HG02840 (cell line): ENCODE measurements around the gene XRCC5.
"Not testable (repeated sequence)": the region's sequence is repeated elsewhere in the genome, so short reads cannot be mapped to it uniquely, and the experiment has no call there.

Experiments
- ATAC-seq: cut with Tn5 transposase; IDR thresholded peaks from one replicate; pipeline ENCODE4 v1.9.1; 2021; ENCODE audit warnings: mild to moderate bottlenecking, moderate library complexity, moderate number of reproducible peaks; ENCODE audit not compliant: unreplicated experiment, low FRiP score

XRCC5 gene

GRCh38 chr2:216108967-216109921 lies at the start of gene XRCC5:
Gene XRCC5, plus strand, starts transcription at chr2:216109348. Its CDS starts 89 bp downstream, at chr2:216109437.
- ATAC-seq = peak; percentile 61

- no peak for ATAC-seq
Observed at GRCh38 chr2:216064014-216064630, 45.0 kb upstream of the XRCC5 start.

GRCh38 chr2:216064665-216065064 lies 44.5 kb upstream of the XRCC5 start:
- no peak for ATAC-seq

GRCh38 chr2:216066230-216066629 lies 42.9 kb upstream of the XRCC5 start:
- ATAC-seq = no peak

- ATAC-seq = no peak
Observed at GRCh38 chr2:216069028-216069427, 40.1 kb upstream of the XRCC5 start.

GRCh38 chr2:216070195-216070594 lies 39.0 kb upstream of the XRCC5 start:
- ATAC-seq = no peak

GRCh38 chr2:216071111-216071851 lies 37.9 kb upstream of the XRCC5 start:
- no peak for ATAC-seq

- no peak for ATAC-seq
Observed at GRCh38 chr2:216072473-216072872, 36.7 kb upstream of the XRCC5 start.

GRCh38 chr2:216073773-216074172 lies 35.4 kb upstream of the XRCC5 start:
- ATAC-seq = no peak

- ATAC-seq = no peak
Observed at GRCh38 chr2:216074380-216074779, 34.8 kb upstream of the XRCC5 start.

GRCh38 chr2:216074794-216075193 lies 34.4 kb upstream of the XRCC5 start:
- ATAC-seq = no peak

- ATAC-seq = no peak
Observed at GRCh38 chr2:216075510-216076485, 33.4 kb upstream of the XRCC5 start.

GRCh38 chr2:216078776-216079175 lies 30.4 kb upstream of the XRCC5 start:
- no peak for ATAC-seq

- not testable (repeated sequence) for ATAC-seq
Observed at GRCh38 chr2:216080048-216080447, 29.1 kb upstream of the XRCC5 start.

- no peak for ATAC-seq
Observed at GRCh38 chr2:216081012-216081411, 28.1 kb upstream of the XRCC5 start.

GRCh38 chr2:216081487-216082116 lies 27.5 kb upstream of the XRCC5 start, which contains the start of the genes PECR and TMEM169:
Gene PECR, minus strand, starts transcription at chr2:216081809. Its CDS starts 68 bp downstream, at chr2:216081741.
Gene TMEM169, plus strand, starts transcription at chr2:216081919. Its CDS starts 14,045 bp downstream, at chr2:216095964.
- ATAC-seq = peak; percentile 89

- peak; percentile 14 for ATAC-seq
Observed at GRCh38 chr2:216082117-216082711, 26.9 kb upstream of the XRCC5 start.

- ATAC-seq = no peak
Observed at GRCh38 chr2:216082805-216083204, 26.3 kb upstream of the XRCC5 start.
